Peyer's patch (tissue), 4 donors: ENCODE results near the gene PSMG2.

Experiments
- CTCF ChIP-seq, 6 experiments: fragments of 450-650 bp in 4 of 6; fragments of 200-600 bp in 2 of 6; sonication (generic) in 1 of 6; IDR thresholded peaks; one replicate each; pipeline ENCODE4 v1.5.1; 2017 to 2019; ENCODE audit warnings: antibody characterized with exemption in 6 of 6, mild to moderate bottlenecking in 3 of 6, moderate library complexity in 1 of 6
- POLR2A ChIP-seq, 2 donors: fragments of 450-650 bp; IDR thresholded peaks; one replicate each; pipeline ENCODE4 v1.5.1; 2017; ENCODE audit warnings: antibody characterized with exemption in 2 of 2, mild to moderate bottlenecking in 2 of 2, moderate library complexity in 2 of 2

- no peak for TF ChIP-seq CTCF (IDR thresholded peaks at IDR 0.05)
- no peak for TF ChIP-seq POLR2A (IDR thresholded peaks at IDR 0.05)
These were observed 822 bp downstream of the PSMG2 start for GRCh38 chr18:12703664-12704063.
